Measurements from ENCODE around the gene CYFIP2.

The CYFIP2 gene

DNA sequence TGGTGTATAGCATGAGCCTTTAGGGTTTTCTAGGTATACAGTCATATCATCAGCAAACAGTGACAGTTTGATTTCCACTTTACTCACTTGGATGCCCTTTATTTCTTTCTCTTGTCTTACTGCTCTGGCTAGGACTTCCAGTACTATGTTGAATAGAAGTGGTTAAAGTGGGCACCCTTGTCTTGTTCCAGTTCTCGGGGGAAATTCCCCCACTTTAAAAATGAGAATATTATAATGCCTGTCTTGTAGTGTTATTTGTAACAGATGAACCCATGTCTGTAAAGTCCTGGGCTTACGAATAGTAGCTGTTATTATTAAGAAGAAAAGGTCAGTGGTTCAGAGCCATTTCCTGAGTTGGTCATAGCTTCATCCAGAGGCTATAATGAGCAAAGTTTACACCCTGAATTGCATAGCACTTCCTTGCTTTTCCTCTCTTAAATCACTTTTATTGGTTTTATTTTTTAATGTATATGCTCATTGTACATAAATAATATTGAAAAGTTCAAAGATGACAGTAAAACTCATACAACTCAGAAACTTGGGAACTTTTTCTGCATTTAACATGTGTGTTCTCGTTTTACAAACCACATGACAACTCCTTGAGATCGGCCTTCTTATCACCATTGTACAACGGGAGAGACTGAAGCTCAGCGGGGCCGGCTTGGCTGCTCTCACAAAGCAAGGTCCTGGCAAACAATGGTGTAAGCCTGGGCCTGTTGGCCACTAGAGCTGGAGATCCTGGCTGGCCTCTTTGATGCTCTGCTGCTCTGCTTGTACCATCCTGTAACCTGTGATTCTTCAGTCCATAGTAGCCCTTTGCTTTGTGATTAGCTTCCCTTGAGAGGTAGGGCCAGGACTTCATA, 85.2 kb downstream of the CYFIP2 start:
- H3K36me3 Mint-ChIP-seq (ENCODE audit: insufficient read depth), result peaks cover 51% of the 10 kb centered on the region
- peaks cover 35 to 37% of the 10 kb centered on the region in 2 donors for H3K4me1 Mint-ChIP-seq (ENCODE audit: low read depth in 2 of 2)
- peak overlapping the region; percentile 85 to 91 for H3K27ac Mint-ChIP-seq
- no peak for DNase-seq
- H3K9me3 Mint-ChIP-seq, result no peaks in the 10 kb centered on the region
- peak; percentile 62 for ATAC-seq (replicated peaks)
- no peaks in the 10 kb centered on the region for H3K27me3 Mint-ChIP-seq
- peak overlapping the region in 1 of 2 donors; percentile 3 for H3K4me3 Mint-ChIP-seq

- no peak for DNase-seq
- Mint-ChIP-seq H3K4me3 (no peak overlapping the region), H3K9me3 (no peaks in the 10 kb centered on the region), H3K4me1 (ENCODE audit: low read depth in 2 of 2) (peaks cover 35 to 36% of the 10 kb centered on the region in 2 donors), H3K27ac (peak overlapping the region; percentile 85 to 91), H3K27me3 (no peaks in the 10 kb centered on the region), H3K36me3 (ENCODE audit: insufficient read depth) (peaks cover 53% of the 10 kb centered on the region)
- ATAC-seq (replicated peaks), result no peak
Measured at GRCh38 chr5:157351802-157352092, 85.8 kb downstream of the CYFIP2 start.

DNA sequence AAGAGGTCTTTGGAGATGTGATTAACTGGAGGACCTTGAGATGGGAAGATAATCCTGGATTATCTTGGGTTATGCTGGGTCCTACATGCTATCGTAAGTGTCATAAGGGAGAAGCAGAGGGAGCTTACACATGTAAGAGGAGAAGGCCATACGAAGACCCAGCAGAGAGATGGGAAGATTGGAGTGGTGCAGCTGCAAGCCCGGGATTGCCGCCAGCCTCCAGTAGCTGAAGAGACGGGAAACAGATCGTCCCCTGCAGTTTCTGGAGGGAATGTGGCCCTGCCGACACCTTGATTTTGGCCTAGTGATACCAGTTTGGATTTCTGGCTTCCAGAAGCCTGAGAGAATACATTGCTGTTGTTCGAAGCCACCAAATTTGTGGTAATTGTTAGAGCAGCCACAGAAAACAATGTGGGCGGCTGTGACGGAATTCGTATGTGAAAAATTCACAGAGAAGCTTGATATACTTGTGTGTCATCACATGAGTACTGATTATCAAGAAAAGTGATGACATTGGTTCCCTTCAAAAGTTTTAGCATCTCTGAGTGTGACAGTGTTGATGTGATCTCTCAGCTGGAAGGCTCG, 86.9 kb downstream of the CYFIP2 start:
- peaks cover 48% of the 10 kb centered on the region for H3K36me3 Mint-ChIP-seq (ENCODE audit: insufficient read depth)

GRCh38 chr5:157354800-157355199, 88.9 kb downstream of the CYFIP2 start:
- DNase-seq (no peak), ATAC-seq (replicated peaks) (no peak)
- H3K4me1 Mint-ChIP-seq (ENCODE audit: low read depth in 2 of 2), result peaks cover 30 to 31% of the 10 kb centered on the region in 2 donors
- no peaks in the 10 kb centered on the region for H3K27me3 Mint-ChIP-seq
- H3K9me3 Mint-ChIP-seq, result no peaks in the 10 kb centered on the region
- no peak overlapping the region for H3K4me3 Mint-ChIP-seq
- H3K27ac Mint-ChIP-seq, result peak overlapping the region; percentile 44 to 46
- H3K36me3 Mint-ChIP-seq (ENCODE audit: insufficient read depth), result peaks cover 58% of the 10 kb centered on the region

More for the DNA sequence above, 86.9 kb downstream of the CYFIP2 start:
- Mint-ChIP-seq H3K4me1 (ENCODE audit: low read depth in 2 of 2) (peaks cover 36 to 37% of the 10 kb centered on the region in 2 donors), H3K27me3 (no peaks in the 10 kb centered on the region), H3K4me3 (no peak overlapping the region), H3K27ac (peak overlapping the region; percentile 19 to 58), H3K9me3 (no peaks in the 10 kb centered on the region)
- DNase-seq, result no peak
- ATAC-seq (replicated peaks), result no peak

GRCh38 chr5:157356576-157356975, 90.7 kb downstream of the CYFIP2 start:
- H3K27me3 Mint-ChIP-seq, result no peaks in the 10 kb centered on the region
- no peak for DNase-seq
- peaks cover 71% of the 10 kb centered on the region for H3K36me3 Mint-ChIP-seq (ENCODE audit: insufficient read depth)
- peaks cover 17 to 18% of the 10 kb centered on the region in 2 donors for H3K4me1 Mint-ChIP-seq (ENCODE audit: low read depth in 2 of 2)
- H3K27ac Mint-ChIP-seq, result peak overlapping the region in 1 of 2 donors; percentile 57
- no peak for ATAC-seq (replicated peaks)
- H3K9me3 Mint-ChIP-seq, result no peaks in the 10 kb centered on the region
- H3K4me3 Mint-ChIP-seq, result no peak overlapping the region

- no peaks in the 10 kb centered on the region for H3K9me3 Mint-ChIP-seq
- no peaks in the 10 kb centered on the region for H3K27me3 Mint-ChIP-seq
- peaks cover 12 to 14% of the 10 kb centered on the region in 2 donors for H3K4me1 Mint-ChIP-seq (ENCODE audit: low read depth in 2 of 2)
- no peak for ATAC-seq (replicated peaks)
- no peak for DNase-seq
- peak overlapping the region in 1 of 2 donors; percentile 84 for H3K27ac Mint-ChIP-seq
- peaks cover 82% of the 10 kb centered on the region for H3K36me3 Mint-ChIP-seq (ENCODE audit: insufficient read depth)
- no peak overlapping the region for H3K4me3 Mint-ChIP-seq
Measured at GRCh38 chr5:157357823-157358222, 91.9 kb downstream of the CYFIP2 start.

- DNase-seq (no peak), ATAC-seq (replicated peaks) (no peak)
- Mint-ChIP-seq H3K9me3 (no peaks in the 10 kb centered on the region), H3K27me3 (no peaks in the 10 kb centered on the region), H3K4me3 (no peak overlapping the region), H3K27ac (peak overlapping the region in 1 of 2 donors; percentile 84), H3K4me1 (ENCODE audit: low read depth in 2 of 2) (peaks cover 12% of the 10 kb centered on the region in 2 donors), H3K36me3 (ENCODE audit: insufficient read depth) (peaks cover 84% of the 10 kb centered on the region)
Measured at GRCh38 chr5:157358871-157359270, 92.9 kb downstream of the CYFIP2 start.

- Mint-ChIP-seq H3K9me3 (no peaks in the 10 kb centered on the region), H3K4me1 (ENCODE audit: low read depth in 2 of 2) (peaks cover 12% of the 10 kb centered on the region in 2 donors), H3K27me3 (no peaks in the 10 kb centered on the region), H3K27ac (peak overlapping the region in 1 of 2 donors; percentile 84), H3K36me3 (ENCODE audit: insufficient read depth) (peaks cover 88% of the 10 kb centered on the region), H3K4me3 (no peak overlapping the region)
- no peak for ATAC-seq (replicated peaks)
- no peak for DNase-seq
Measured at GRCh38 chr5:157359356-157360055, 93.6 kb downstream of the CYFIP2 start.

DNA sequence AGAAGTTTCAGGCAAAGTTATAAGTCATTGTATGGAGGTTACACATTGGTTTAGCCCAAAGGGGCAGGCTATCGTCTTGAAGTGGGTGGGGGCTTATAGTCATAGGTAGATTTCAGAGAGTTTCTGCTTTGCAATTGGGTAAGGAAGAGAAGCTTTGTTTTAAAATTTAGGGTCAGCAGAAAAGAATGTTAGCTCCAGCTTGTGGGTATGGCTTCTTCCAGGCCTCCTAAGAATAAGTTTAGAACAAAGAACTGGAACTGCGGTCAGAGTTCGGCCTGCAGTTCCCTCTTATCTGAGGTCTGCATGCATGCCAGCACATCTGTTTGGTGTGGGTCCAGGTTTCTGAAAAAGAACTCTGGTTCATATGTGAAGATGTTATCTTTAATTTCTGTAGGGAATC, 96.1 kb downstream of the CYFIP2 start:
- Mint-ChIP-seq H3K4me1 (ENCODE audit: low read depth in 2 of 2) (peaks cover 5 to 14% of the 10 kb centered on the region in 2 donors), H3K36me3 (ENCODE audit: insufficient read depth) (peaks cover 87% of the 10 kb centered on the region), H3K27me3 (no peaks in the 10 kb centered on the region), H3K9me3 (no peaks in the 10 kb centered on the region), H3K27ac (peak overlapping the region; percentile 66 to 78), H3K4me3 (no peak overlapping the region)
- no peak for ATAC-seq (replicated peaks)
- no peak for DNase-seq

GRCh38 chr5:157362502-157362901, 96.6 kb downstream of the CYFIP2 start:
- no peaks in the 10 kb centered on the region for H3K27me3 Mint-ChIP-seq
- H3K27ac Mint-ChIP-seq, result peak overlapping the region; percentile 66 to 78
- no peaks in the 10 kb centered on the region for H3K9me3 Mint-ChIP-seq
- peaks cover 86% of the 10 kb centered on the region for H3K36me3 Mint-ChIP-seq (ENCODE audit: insufficient read depth)
- H3K4me1 Mint-ChIP-seq (ENCODE audit: low read depth in 2 of 2), result peaks cover 5 to 14% of the 10 kb centered on the region in 2 donors
- ATAC-seq (replicated peaks) (no peak), DNase-seq (no peak)
- no peak overlapping the region for H3K4me3 Mint-ChIP-seq

- DNase-seq (no peak), ATAC-seq (replicated peaks) (no peak)
- no peak overlapping the region for H3K4me3 Mint-ChIP-seq
- H3K9me3 Mint-ChIP-seq, result no peaks in the 10 kb centered on the region
- H3K36me3 Mint-ChIP-seq (ENCODE audit: insufficient read depth), result peaks cover 87% of the 10 kb centered on the region
- H3K27me3 Mint-ChIP-seq, result no peaks in the 10 kb centered on the region
- peak overlapping the region; percentile 66 to 78 for H3K27ac Mint-ChIP-seq
- peaks cover 5 to 14% of the 10 kb centered on the region in 2 donors for H3K4me1 Mint-ChIP-seq (ENCODE audit: low read depth in 2 of 2)
Measured at GRCh38 chr5:157362982-157363381, 97.1 kb downstream of the CYFIP2 start.

GRCh38 chr5:157365732-157366131, 99.8 kb downstream of the CYFIP2 start:
- peak overlapping the region; percentile 12 to 51 for H3K27ac Mint-ChIP-seq
- no peak overlapping the region for H3K4me3 Mint-ChIP-seq
- DNase-seq, result no peak
- H3K27me3 Mint-ChIP-seq, result no peaks in the 10 kb centered on the region
- peaks cover 88% of the 10 kb centered on the region for H3K36me3 Mint-ChIP-seq (ENCODE audit: insufficient read depth)
- ATAC-seq (replicated peaks), result no peak
- H3K4me1 Mint-ChIP-seq (ENCODE audit: low read depth in 2 of 2), result peaks cover 0 to 9% of the 10 kb centered on the region in 2 donors
- H3K9me3 Mint-ChIP-seq, result no peaks in the 10 kb centered on the region

GRCh38 chr5:157366741-157367674, 101.1 kb downstream of the CYFIP2 start:
- DNase-seq (no peak), ATAC-seq (replicated peaks) (no peak)
- Mint-ChIP-seq H3K36me3 (ENCODE audit: insufficient read depth) (peaks cover 86% of the 10 kb centered on the region), H3K4me3 (no peak overlapping the region), H3K27ac (peak overlapping the region; percentile 71 to 78), H3K27me3 (no peaks in the 10 kb centered on the region), H3K4me1 (ENCODE audit: low read depth in 2 of 2) (peaks cover 0 to 10% of the 10 kb centered on the region in 2 donors), H3K9me3 (no peaks in the 10 kb centered on the region)
